ENCODE results near the gene RYR1. TPM values are rescaled to one million over a fixed set of nuclear protein-coding genes. Genes with fewer than 3 reads are reported as not detected.
A peak's percentile ranks its signal among the peaks of the same experiment; 100 is the strongest.
"Not testable (repeated sequence)": the region's sequence is repeated elsewhere in the genome, so short reads cannot be mapped to it uniquely, and the experiment has no call there.

RYR1 gene
- total and polyA plus RNA-seq, 2 of the 13 experiments (the other 11 are each of a cell fraction or from before 2014, with no cell fraction given), result 0.03 TPM; not detected in 1

GRCh38 chr19:38599722-38600121 is 166.2 kb downstream of the RYR1 start:
- DNase-seq (ENCODE audit: low spot score) (no peak), FAIRE-seq (no peak), ATAC-seq (no peak)
- Histone ChIP-seq H3K36me3 (replicated peaks in 1 of 2; ENCODE audit: control insufficient read depth in 1 of 2, insufficient read depth in 2 of 2, low read length in 2 of 2) (no peaks in the 10 kb centered on the region), H2AFZ (ENCODE audit: low read length) (no peak overlapping the region), H3K4me2 (ENCODE audit: low read depth, low read length) (no peak overlapping the region), H3K4me3 (replicated peaks in 1 of 3; ENCODE audit: insufficient read depth in 1 of 3, low read depth in 2 of 3, low read length in 3 of 3) (no peak overlapping the region), H3K9ac (ENCODE audit: insufficient read depth, low read depth, low read length) (no peak overlapping the region), H3K27me3 (ENCODE audit: control insufficient read depth in 1 of 2, insufficient read depth in 2 of 2, low read length in 2 of 2) (no peaks in the 10 kb centered on the region; a peak in 1 of 5 replicates), H3K9me3 (ENCODE audit: low read length) (no peaks in the 10 kb centered on the region), H3K79me2 (ENCODE audit: insufficient read depth, low read length) (no peaks in the 10 kb centered on the region), H3K27ac (ENCODE audit: extremely low read length, insufficient read depth, low read length) (no peak overlapping the region), H3K4me1 (ENCODE audit: insufficient read depth, low read length) (0 out of 2 replicates have a peak, but pooled peaks cover 7% of the 10 kb centered on the region), H4K20me1 (ENCODE audit: insufficient read depth, low read length) (no peaks in the 10 kb centered on the region)
- 5% methylated on average over 9 of the region's 11 CpGs for WGBS (ENCODE audit: low lambda C conversion rate)
- ChIA-PET POLR2A (no interaction called here), CTCF (ENCODE audit: low intra/inter-chr PET ratio, low total read pairs) (no interaction called here)
- TF ChIP-seq IKZF5 (CRISPR knock-in tag; IDR thresholded peaks at IDR 0.05), result no peak
- no peak for TF ChIP-seq GLMP (CRISPR knock-in tag; IDR thresholded peaks at IDR 0.05; ENCODE audit: borderline replicate concordance)
- no peak for TF ChIP-seq WIZ (CRISPR knock-in tag; IDR thresholded peaks at IDR 0.05)
- no peak for TF ChIP-seq RELA (CRISPR knock-in tag; IDR thresholded peaks at IDR 0.05)
- no peak for TF ChIP-seq NFE2 (CRISPR knock-in tag; IDR thresholded peaks at IDR 0.05)
- BruUV-seq (replicated peaks), result no TSS peak
- in situ Hi-C loops (cut with HindIII; ENCODE audit: extremely low pct_ligation_motif_present, low pct_unique_long_range_greater_than_20kb), result no loop called here
- intact Hi-C loops (cut with micrococcal nuclease; ENCODE audit: unreplicated experiment), result no loop called here

- DNase-seq (ENCODE audit: low spot score); H3K9me3 ChIP-seq (ENCODE audit: low read length); H3K79me2 ChIP-seq (ENCODE audit: insufficient read depth, low read length); H3K9ac ChIP-seq (ENCODE audit: insufficient read depth, low read depth, low read length); H3K4me2 ChIP-seq (ENCODE audit: low read depth, low read length); H3K27me3 ChIP-seq (ENCODE audit: control insufficient read depth in 1 of 2, insufficient read depth in 2 of 2, low read length in 2 of 2); H2AFZ ChIP-seq (ENCODE audit: low read length); H3K4me3 ChIP-seq (replicated peaks in 1 of 3; ENCODE audit: insufficient read depth in 1 of 3, low read depth in 2 of 3, low read length in 3 of 3); H3K27ac ChIP-seq (ENCODE audit: extremely low read length, insufficient read depth, low read length); H3K36me3 ChIP-seq (replicated peaks in 1 of 2; ENCODE audit: control insufficient read depth in 1 of 2, insufficient read depth in 2 of 2, low read length in 2 of 2); H3K4me1 ChIP-seq (ENCODE audit: insufficient read depth, low read length); in situ Hi-C loops (cut with HindIII; ENCODE audit: extremely low pct_ligation_motif_present, low pct_unique_long_range_greater_than_20kb); CTCF ChIA-PET (ENCODE audit: low intra/inter-chr PET ratio, low total read pairs); FAIRE-seq; BruUV-seq (replicated peaks); H4K20me1 ChIP-seq (ENCODE audit: insufficient read depth, low read length); intact Hi-C loops (cut with micrococcal nuclease; ENCODE audit: unreplicated experiment); POLR2A ChIA-PET; ATAC-seq: not testable (repeated sequence)
- peak; percentile 37; the same call in 1 of the 2 replicates for TF ChIP-seq MNT (IDR thresholded peaks at IDR 0.05)
- WGBS (ENCODE audit: low lambda C conversion rate), result 97% methylated on average over 5 of the region's 5 CpGs
Observed at GRCh38 chr19:38602856-38603255, 169.4 kb downstream of the RYR1 start.
